ENCODE results near the gene PRSS21. TPM values are rescaled to one million over a fixed set of nuclear protein-coding genes. Genes with fewer than 3 reads are reported as not detected.

Gene PRSS21
- total and polyA plus RNA-seq, 4 donors = 0.18 to 1.0 (median 0.26) TPM; not detected in 1

- H3K4me3 ChIP-seq (ENCODE audit: low read depth in 1 of 3, low read length in 3 of 3) = no peak overlapping the region
- TF ChIP-seq SP1 (IDR thresholded peaks at IDR 0.05) (no peak), NR2F2 (IDR thresholded peaks at IDR 0.05) (no peak), FOXA1 (IDR thresholded peaks at IDR 0.05) (no peak), CTCF (IDR thresholded peaks at IDR 0.05; ENCODE audit: low read depth, low read length, missing input control) (no peak), GABPA (IDR thresholded peaks at IDR 0.05 in 1 of 2, conservative IDR thresholded peaks at IDR 0.05 in 1 of 2) (no peak), ZBTB33 (IDR thresholded peaks at IDR 0.05) (no peak), FOXA2 (IDR thresholded peaks at IDR 0.05) (no peak), MAX (IDR thresholded peaks at IDR 0.05) (no peak), YY1 (IDR thresholded peaks at IDR 0.05) (no peak), RXRA (IDR thresholded peaks at IDR 0.05) (no peak), RAD21 (IDR thresholded peaks at IDR 0.05) (no peak), REST (IDR thresholded peaks at IDR 0.05) (no peak), TAF1 (conservative IDR thresholded peaks at IDR 0.05) (no peak), HNF4G (IDR thresholded peaks at IDR 0.05) (no peak), EGR1 (IDR thresholded peaks at IDR 0.05; ENCODE audit: low read depth in 2 of 2) (no peak), ATF3 (IDR thresholded peaks at IDR 0.05) (no peak), JUND (IDR thresholded peaks at IDR 0.05) (no peak), HNF4A (conservative IDR thresholded peaks at IDR 0.05) (no peak)
- peaks cover 0 to 4% (median 2%) of the 10 kb centered on the region in 4 donors for H3K27me3 ChIP-seq (ENCODE audit: control insufficient read depth in 4 of 4, insufficient read depth in 4 of 4, low read length in 3 of 4)
- H3K27ac ChIP-seq (ENCODE audit: low read depth in 1 of 2, low read length in 2 of 2) = no peak overlapping the region
- H3K36me3 ChIP-seq (ENCODE audit: control insufficient read depth in 4 of 4, insufficient read depth in 3 of 4, low read depth in 1 of 4, low read length in 3 of 4) = no peaks in the 10 kb centered on the region
- no peak for DNase-seq (ENCODE audit: low spot score)
- H3K4me1 ChIP-seq (ENCODE audit: control insufficient read depth in 4 of 4, insufficient read depth in 4 of 4, low read length in 3 of 4) = no peaks in the 10 kb centered on the region
- no peak overlapping the region for H3K9ac ChIP-seq (ENCODE audit: low read depth in 1 of 2, low read length in 2 of 2)
- 62% methylated on average over 7 of the region's 7 CpGs for WGBS
- H3K9me3 ChIP-seq (ENCODE audit: control insufficient read depth in 4 of 4, low read length in 3 of 4) = no peaks in the 10 kb centered on the region
Observed at GRCh38 chr16:2795395-2796143, 21.5 kb upstream of the PRSS21 start.

All from liver (tissue), 9 donors.